GM23338 (cell line): ENCODE measurements around the gene HNRNPL.

Experiments
- EZH2 ChIP-seq: fragments of 200-600 bp; sonication (generic); IDR thresholded peaks from one replicate; pipeline ENCODE4 v1.8.0; 2017; ENCODE audit warnings: antibody characterized with exemption, mild to moderate bottlenecking, low read depth; ENCODE audit not compliant: unreplicated experiment
- JUNB ChIP-seq: IDR thresholded peaks from one replicate; pipeline ENCODE4 v1.6.1; 2016; ENCODE audit warnings: antibody characterized with exemption; ENCODE audit not compliant: unreplicated experiment
- POLR2AphosphoS5 ChIP-seq: IDR thresholded peaks from 2 replicates; pipeline ENCODE4 v1.6.1; 2016; ENCODE audit warnings: antibody characterized with exemption, low read depth
- TF ChIP-seq, protein P1 (sequence below), 2 experiments: fragments of 200-600 bp in 1 of 2; sonication (generic) in 1 of 2; conservative IDR thresholded peaks; 2 replicates each; pipeline versions ENCODE4 v1.5.1 to v1.6.1; 2016 to 2017; ENCODE audit warnings: antibody characterized with exemption in 2 of 2, low read depth in 2 of 2, mild to moderate bottlenecking in 2 of 2, moderate library complexity in 1 of 2
- TF ChIP-seq, protein P2 (sequence below): IDR thresholded peaks from one replicate; pipeline ENCODE4 v1.6.1; 2018; ENCODE audit warnings: antibody characterized with exemption; ENCODE audit not compliant: unreplicated experiment

DNA sequence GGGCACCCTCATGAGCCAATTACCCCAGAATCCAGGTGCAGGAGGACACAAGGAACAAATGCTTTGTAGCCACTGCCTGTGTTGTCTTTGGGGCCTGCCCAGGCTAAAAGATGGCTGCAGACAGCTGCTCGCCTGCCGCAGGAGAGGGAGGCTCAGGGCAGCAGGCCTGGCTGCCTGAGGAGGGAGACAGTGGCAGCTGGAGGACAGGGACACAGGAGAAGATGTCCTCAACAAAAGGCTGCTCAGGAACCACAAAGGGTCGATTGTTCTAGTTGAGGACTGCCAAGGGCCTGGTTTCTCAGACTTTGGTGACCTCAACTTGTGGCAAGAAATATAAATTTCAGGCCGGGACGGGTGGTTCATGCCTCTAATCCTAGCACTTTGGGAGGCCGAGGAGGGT is 42.0 kb upstream of the HNRNPL start:
- TF ChIP-seq, protein P1, sequence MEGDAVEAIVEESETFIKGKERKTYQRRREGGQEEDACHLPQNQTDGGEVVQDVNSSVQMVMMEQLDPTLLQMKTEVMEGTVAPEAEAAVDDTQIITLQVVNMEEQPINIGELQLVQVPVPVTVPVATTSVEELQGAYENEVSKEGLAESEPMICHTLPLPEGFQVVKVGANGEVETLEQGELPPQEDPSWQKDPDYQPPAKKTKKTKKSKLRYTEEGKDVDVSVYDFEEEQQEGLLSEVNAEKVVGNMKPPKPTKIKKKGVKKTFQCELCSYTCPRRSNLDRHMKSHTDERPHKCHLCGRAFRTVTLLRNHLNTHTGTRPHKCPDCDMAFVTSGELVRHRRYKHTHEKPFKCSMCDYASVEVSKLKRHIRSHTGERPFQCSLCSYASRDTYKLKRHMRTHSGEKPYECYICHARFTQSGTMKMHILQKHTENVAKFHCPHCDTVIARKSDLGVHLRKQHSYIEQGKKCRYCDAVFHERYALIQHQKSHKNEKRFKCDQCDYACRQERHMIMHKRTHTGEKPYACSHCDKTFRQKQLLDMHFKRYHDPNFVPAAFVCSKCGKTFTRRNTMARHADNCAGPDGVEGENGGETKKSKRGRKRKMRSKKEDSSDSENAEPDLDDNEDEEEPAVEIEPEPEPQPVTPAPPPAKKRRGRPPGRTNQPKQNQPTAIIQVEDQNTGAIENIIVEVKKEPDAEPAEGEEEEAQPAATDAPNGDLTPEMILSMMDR (conservative IDR thresholded peaks at IDR 0.05; ENCODE audit: low read depth in 2 of 2): no peak
- TF ChIP-seq, protein P2, sequence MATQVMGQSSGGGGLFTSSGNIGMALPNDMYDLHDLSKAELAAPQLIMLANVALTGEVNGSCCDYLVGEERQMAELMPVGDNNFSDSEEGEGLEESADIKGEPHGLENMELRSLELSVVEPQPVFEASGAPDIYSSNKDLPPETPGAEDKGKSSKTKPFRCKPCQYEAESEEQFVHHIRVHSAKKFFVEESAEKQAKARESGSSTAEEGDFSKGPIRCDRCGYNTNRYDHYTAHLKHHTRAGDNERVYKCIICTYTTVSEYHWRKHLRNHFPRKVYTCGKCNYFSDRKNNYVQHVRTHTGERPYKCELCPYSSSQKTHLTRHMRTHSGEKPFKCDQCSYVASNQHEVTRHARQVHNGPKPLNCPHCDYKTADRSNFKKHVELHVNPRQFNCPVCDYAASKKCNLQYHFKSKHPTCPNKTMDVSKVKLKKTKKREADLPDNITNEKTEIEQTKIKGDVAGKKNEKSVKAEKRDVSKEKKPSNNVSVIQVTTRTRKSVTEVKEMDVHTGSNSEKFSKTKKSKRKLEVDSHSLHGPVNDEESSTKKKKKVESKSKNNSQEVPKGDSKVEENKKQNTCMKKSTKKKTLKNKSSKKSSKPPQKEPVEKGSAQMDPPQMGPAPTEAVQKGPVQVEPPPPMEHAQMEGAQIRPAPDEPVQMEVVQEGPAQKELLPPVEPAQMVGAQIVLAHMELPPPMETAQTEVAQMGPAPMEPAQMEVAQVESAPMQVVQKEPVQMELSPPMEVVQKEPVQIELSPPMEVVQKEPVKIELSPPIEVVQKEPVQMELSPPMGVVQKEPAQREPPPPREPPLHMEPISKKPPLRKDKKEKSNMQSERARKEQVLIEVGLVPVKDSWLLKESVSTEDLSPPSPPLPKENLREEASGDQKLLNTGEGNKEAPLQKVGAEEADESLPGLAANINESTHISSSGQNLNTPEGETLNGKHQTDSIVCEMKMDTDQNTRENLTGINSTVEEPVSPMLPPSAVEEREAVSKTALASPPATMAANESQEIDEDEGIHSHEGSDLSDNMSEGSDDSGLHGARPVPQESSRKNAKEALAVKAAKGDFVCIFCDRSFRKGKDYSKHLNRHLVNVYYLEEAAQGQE: no peak
- TF ChIP-seq JUNB (no peak), EZH2 (no peak), POLR2AphosphoS5 (no peak)
